ENCODE data around the gene TTC27.
"Not testable (repeated sequence)": the region's sequence is repeated elsewhere in the genome, so short reads cannot be mapped to it uniquely, and the experiment has no call there.

The TTC27 gene

GRCh38 chr2:32719933-32720716 is 92.3 kb downstream of the TTC27 start:
- DNase-seq (ENCODE audit: low read depth): no peak

GRCh38 chr2:32720771-32721170 is 92.9 kb downstream of the TTC27 start:
- DNase-seq (ENCODE audit: low read depth): no peak

- peak; percentile 37 for DNase-seq (ENCODE audit: low read depth)
Measured at GRCh38 chr2:32721376-32721775, 93.5 kb downstream of the TTC27 start.

GRCh38 chr2:32723467-32724079 is 95.7 kb downstream of the TTC27 start:
- DNase-seq (ENCODE audit: low read depth): no peak

- DNase-seq (ENCODE audit: low read depth): not testable (repeated sequence)
Measured at GRCh38 chr2:32726678-32727077, 98.8 kb downstream of the TTC27 start.

GRCh38 chr2:32727157-32727556 is 99.3 kb downstream of the TTC27 start:
- no peak for DNase-seq (ENCODE audit: low read depth)

GRCh38 chr2:32730958-32731357 is 103.1 kb downstream of the TTC27 start:
- DNase-seq (ENCODE audit: low read depth): not testable (repeated sequence)

GRCh38 chr2:32732120-32732519 is 104.3 kb downstream of the TTC27 start:
- peak; percentile 47 for DNase-seq (ENCODE audit: low read depth)

- peak; percentile 39 for DNase-seq (ENCODE audit: low read depth)
Measured at GRCh38 chr2:32732912-32733472, 105.1 kb downstream of the TTC27 start.

GRCh38 chr2:32735348-32735747 is 107.5 kb downstream of the TTC27 start:
- peak; percentile 92 for DNase-seq (ENCODE audit: low read depth)

GRCh38 chr2:32738939-32739338 is 111.1 kb downstream of the TTC27 start:
- no peak for DNase-seq (ENCODE audit: low read depth)

- no peak for DNase-seq (ENCODE audit: low read depth)
Measured at GRCh38 chr2:32739664-32740063, 111.8 kb downstream of the TTC27 start.

- DNase-seq (ENCODE audit: low read depth): peak; percentile 36
Measured at GRCh38 chr2:32741575-32741974, 113.7 kb downstream of the TTC27 start.

GRCh38 chr2:32742376-32742775 is 114.5 kb downstream of the TTC27 start:
- DNase-seq (ENCODE audit: low read depth): no peak

- no peak for DNase-seq (ENCODE audit: low read depth)
Measured at GRCh38 chr2:32743480-32744236, 115.8 kb downstream of the TTC27 start.

GRCh38 chr2:32745191-32745590 is 117.3 kb downstream of the TTC27 start:
- DNase-seq (ENCODE audit: low read depth): peak; percentile 66

- DNase-seq (ENCODE audit: low read depth): no peak
Measured at GRCh38 chr2:32745675-32746074, 117.8 kb downstream of the TTC27 start.

GRCh38 chr2:32746669-32747068 is 118.8 kb downstream of the TTC27 start:
- no peak for DNase-seq (ENCODE audit: low read depth)

GRCh38 chr2:32748158-32748557 is 120.3 kb downstream of the TTC27 start:
- DNase-seq (ENCODE audit: low read depth): no peak

GRCh38 chr2:32750880-32751279 is 123.0 kb downstream of the TTC27 start:
- DNase-seq (ENCODE audit: low read depth): peak; percentile 60

GRCh38 chr2:32752205-32752604 is 124.4 kb downstream of the TTC27 start:
- DNase-seq (ENCODE audit: low read depth): no peak

GRCh38 chr2:32752952-32753351 is 125.1 kb downstream of the TTC27 start:
- peak; percentile 23 for DNase-seq (ENCODE audit: low read depth)

GRCh38 chr2:32754676-32755075 is 126.8 kb downstream of the TTC27 start:
- not testable (repeated sequence) for DNase-seq (ENCODE audit: low read depth)

Measured in amniotic epithelial cell (primary cell).